Activated CD4-positive, alpha-beta T cell treated with anti-CD3 and anti-CD28 coated beads for 1 hour (primary cell): ENCODE data around the gene SYNCRIP.
A peak's percentile ranks its signal among the peaks of the same experiment; 100 is the strongest.
"Not testable (repeated sequence)": the region's sequence is repeated elsewhere in the genome, so short reads cannot be mapped to it uniquely, and the experiment has no call there.

ENCODE experiments used
- DNase-seq: peaks from one replicate; pipeline ENCODE4 v3.0.0-alpha.2; 2020

The SYNCRIP gene

DNA sequence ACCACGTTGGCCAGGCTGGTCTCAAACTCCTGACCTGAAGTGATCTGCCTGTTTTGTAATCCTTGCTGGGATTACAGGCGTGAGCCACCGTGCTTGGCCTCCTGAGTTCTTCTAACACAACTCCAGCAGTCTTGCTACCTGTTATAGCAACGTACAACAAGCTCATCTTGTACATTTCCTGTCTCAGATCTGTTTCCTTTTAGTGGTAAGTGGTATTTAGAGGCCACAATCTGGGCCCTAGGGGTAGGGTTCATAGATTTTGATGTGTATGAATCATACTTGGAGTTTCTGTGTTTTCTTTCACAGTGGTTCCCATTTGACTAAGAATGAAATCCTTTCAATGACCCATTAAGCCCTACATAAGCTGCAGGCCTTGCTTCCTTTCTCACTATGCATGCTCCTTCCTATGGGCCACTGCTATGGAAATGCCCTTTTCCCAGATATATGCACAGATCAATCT, 27.1 kb upstream of the SYNCRIP start:
- DNase-seq: no peak

DNA sequence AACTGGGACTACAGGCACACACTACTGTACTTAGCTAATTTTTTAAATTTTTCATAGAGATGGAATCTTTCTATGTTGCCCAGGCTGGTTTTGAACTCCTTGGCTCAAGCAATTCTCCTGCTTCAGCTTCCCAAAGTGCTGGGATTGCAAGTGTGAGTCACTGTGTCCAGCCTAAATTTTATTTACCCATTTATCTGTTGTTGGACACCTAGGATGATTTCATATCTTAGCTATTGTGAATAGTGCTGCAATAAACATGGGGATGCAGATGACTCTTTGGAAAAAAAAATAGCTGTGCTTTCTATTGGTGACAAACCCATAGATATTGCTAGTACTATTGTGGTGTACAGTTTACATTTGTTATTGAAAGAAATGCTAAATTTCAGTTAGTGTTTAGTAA, 19.6 kb upstream of the SYNCRIP start:
- no peak for DNase-seq

DNA sequence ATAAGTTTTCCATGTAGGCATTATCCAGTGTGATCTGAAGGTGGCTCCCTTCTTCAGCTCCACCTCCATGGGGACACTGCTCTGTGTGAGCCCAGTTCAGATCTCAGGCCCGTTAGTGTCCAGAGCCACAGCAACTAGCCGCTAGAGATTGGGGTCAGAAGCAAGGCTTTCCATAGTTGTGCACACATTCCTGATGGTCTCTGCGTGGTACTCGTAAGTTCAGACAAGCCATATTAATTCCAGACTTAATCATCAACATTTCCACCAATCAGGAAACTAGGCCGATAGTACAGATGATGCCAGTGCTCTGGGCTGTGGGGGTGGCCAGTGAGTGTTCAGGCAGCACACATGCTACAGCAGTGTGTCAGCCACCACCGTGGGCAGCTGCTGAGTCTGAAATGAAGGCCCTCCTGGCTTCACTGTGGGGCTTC, 17.5 kb upstream of the SYNCRIP start:
- DNase-seq: no peak

DNA sequence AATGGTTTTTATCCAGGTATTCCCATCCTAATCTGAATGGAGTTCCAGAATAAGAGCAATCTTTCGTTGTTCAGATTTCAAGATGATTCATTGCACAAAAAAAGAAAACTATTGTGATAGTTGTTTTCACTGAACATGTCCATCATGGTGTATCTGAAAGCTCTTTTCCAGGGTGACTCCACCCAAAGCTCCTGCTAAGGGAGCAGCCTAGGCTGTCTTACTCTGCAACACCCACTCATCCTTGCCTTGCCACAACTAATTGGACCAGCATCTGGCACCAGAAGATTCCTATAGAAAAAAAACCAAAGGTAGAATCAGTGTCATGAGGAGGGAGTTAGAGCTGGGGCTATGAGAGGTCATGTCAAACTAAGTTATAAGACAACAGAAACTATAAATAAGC, 7.9 kb upstream of the SYNCRIP start:
- no peak for DNase-seq

DNA sequence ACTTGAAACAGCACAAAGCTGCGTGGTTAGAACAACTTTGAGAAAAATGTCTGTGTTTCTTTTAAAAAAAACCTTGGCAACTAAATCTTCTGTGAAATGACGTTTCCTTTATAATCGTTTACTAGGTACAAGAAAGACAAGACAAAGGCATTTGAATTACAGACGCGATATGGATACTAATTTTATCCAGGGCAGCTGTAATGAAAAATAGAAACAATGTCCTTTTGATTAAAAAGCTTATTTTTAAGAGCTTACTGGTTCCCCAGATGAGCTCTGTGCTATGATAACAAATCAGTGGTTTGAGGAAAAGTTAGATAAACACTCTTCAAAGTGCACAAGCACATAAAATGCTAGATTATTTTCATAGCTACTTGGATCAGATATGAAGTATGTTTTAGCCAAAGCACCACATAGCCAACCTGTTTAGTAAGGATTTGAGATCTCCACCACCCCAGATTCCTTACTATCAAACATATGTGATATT, 1.6 kb upstream of the SYNCRIP start:
- no peak for DNase-seq

DNA sequence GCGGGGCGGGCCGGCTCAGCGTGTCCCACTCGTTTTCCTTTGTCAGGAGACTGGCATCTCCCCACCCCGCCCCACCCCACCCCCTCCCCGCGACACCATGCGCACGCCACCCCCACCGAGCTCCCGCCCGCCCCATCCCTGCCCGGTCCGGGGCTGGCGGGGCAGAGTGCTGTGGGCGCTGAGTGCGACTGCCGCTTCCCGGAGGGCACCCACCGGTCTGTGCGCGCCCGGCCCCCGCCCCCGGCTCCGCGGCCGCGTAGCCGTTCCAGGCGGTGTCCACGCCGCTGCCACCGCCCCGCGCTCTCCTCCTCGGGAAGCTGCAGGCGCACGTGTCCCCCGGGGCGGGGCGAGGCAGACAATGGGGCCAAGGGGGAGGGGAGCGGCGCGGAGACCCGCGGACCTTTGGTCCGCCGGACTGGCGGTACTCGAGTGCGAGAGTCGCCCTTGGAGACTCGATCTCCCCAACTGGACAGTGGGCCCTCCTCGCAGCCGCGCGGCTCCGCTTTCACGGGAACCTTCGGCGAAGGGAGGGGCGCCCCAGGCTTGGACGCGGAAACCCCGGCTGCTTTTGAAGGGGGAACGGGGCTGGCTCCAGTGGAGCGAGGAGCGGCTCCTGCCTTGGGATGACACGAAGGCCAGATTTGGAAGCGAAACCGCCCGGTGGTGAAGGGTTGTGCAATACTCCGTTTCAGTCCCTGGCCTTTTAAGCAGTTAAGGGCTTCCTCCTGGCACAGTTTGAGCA, 1.0 kb upstream of the SYNCRIP start:
- no peak for DNase-seq

DNA sequence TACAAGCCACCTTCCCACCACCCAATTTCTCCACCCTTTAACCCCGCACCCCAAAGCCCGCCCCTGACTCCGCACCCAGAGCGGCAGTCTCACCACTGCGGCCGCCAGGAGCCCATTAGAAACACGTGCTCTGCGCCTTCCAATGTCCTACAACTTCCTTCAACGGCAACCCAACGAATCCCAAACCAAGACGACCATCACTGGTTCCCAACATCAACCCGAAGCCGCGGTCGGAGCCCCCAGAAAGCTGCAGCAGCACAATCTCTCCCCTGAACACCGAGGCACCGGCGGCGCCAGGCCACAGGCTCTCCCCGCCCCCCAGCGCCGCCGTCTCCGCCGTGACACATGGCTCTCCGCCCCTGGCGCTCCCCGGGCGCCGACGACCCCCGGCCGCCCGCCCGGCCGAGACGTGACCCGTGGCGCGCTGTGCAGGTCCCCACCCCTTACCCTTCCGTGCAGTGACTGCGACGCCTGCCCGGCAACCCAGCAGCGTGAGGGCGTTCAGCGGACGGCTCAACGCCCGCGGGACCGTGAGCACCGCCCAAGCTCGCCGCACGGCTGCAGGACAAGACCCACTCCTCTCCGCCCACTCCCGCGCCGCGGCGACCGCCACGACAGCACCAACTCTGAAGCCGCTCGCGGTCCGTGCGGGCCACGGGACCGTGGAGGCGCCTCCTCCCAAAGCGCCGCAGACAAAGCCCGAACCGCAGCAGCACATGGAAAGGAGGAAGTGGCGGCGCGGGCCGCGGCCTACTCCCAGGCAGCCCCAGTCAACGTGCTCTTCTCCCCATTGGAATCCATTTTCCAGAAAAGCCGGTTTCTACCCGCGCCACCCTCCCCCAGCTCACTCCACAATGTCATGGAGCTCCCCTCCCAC, 551 bp downstream of the SYNCRIP start:
- DNase-seq: peak; percentile 29

DNA sequence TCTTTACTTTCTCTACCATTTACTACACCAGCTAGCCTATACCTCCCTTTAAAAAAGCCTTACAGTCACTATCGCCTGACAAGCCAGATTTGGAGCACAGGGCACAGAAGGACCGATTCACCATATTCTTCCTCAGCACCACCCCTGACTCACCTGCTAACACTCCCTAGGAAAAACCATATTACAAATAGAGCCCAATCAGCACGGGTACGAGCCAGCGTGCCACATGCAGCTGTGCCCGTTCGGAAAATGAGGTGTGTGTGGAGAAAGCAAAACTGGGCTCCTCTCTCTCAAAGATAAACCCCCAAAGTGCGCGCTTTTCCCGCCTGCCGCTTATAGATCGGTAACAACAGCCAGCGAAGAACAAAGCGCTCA, 1.2 kb downstream of the SYNCRIP start:
- peak; percentile 12 for DNase-seq

DNA sequence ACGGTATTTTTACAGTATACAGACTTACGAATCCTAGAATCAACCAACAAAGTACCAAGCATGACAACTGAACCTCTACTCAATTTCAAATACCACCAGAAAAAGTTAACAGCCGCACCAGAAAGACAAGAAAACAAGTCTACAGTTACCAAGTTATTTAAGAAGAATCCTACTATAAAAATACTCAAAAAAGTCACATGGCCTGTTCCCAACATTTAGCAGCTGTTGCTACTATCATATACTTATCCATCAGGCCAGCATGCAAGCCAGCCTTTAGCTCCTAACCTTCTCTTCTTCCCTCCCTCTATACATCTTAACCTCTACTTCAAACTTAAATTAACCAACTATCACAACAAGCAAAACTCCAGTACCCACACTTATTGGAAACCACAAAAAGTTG, 1.9 kb downstream of the SYNCRIP start:
- no peak for DNase-seq

DNA sequence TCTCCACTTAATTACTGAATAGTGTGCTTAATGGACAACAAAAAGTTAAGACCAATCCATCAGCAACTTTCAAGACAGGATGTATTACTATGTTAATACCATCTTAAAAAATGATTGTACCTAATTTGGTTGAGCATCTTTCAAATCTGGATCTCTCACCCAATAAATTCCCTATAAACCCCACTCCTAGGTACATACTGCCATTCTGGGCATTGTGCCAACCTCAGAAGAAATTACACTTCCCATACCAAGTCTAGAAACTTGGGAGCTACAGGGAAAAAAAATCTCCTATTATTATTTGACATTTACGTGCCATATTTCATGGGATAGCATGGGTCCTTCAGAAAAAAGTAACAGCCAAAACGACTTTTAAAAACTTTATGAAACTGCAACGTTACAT, 5.1 kb downstream of the SYNCRIP start:
- DNase-seq: no peak

DNA sequence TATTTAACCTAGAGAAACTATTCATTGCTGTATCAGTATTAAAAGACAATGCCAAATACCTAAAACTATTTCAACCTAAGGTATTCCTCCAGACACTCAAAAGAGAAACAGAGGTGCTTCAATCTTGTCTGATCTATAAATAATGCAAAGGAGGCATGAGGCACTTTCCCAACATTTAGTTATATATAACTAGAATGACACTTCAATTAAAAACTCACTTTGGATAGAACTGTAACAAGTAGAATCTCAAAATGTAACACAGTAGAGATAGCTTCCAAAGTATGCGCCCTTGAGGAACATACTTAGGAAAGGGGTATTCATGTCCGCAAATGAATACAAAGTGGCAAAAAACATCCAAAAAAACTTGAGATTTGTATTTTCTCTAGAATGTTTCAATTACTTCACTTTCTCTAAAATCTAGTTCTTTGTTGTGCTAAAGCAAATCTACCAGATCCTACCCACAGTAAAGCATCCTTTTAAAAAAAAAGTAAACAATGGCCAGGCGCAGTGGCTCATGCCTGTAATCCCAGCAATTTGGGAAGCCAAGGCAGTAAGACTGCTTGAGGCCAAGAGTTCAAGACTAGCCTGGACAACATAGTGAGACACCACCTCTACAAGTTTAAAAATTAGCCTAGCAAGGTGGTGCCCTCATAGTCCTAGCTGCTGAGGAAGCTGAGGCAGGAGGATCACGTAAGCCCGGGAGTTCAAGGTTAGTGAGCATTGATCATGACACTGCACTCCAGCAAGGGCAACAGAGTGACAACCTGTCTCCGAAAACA, 10.3 kb downstream of the SYNCRIP start:
- DNase-seq: no peak

DNA sequence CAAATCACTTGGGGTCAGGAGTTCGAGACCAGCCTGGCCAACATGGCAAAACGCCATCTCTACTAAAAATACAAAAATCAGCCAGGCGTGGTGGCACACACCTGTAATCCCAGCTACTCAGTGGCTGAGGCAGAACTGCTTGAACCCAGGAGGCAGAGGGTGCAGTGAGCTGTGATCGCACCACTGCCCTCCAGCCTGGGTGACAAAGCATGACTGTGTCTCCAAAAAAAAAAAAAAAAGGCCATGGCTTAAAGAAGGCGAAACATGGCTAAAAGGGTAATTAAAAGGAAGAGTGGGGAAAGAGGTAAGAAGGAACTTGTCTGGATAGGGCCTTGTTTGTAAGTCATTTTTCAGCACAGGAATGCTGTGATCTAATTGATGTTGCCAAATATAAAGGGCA, 11.6 kb downstream of the SYNCRIP start:
- DNase-seq: not testable (repeated sequence)

DNA sequence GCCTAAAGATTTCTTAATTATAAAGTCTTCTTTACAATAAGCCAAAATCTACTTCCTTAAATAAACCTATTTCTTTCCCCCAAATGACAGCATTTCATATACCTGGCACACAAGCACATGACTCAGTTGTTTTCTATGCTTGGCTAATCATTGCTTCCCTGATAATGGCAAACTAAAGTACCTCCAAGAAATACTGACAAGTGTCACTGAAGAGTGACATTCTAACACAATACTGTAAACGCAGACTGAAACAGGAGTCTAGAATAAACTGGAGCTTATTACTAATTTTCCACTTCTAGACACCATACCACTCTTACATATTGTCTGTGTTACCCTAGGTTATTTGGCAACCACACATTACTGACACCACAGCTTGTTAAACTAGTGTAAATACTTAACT, 14.3 kb downstream of the SYNCRIP start:
- DNase-seq: no peak

DNA sequence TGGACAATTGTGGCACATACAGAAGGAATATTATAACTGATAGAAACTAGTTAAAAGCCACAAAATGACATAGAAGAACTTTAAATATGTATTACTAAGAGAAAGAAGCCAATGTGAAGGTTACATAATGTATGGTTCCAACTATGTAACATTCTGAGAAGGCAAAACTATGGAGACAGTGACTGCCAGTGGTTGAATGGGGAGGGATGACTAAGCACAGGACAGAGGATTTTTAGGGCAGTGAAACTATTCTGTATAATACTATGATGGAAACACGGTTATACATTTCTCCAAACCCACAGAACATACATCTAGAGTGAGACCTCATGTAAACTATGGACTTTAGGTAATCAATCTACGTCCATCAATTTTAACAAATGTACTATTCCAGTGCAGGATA, 22.4 kb downstream of the SYNCRIP start:
- DNase-seq: no peak

DNA sequence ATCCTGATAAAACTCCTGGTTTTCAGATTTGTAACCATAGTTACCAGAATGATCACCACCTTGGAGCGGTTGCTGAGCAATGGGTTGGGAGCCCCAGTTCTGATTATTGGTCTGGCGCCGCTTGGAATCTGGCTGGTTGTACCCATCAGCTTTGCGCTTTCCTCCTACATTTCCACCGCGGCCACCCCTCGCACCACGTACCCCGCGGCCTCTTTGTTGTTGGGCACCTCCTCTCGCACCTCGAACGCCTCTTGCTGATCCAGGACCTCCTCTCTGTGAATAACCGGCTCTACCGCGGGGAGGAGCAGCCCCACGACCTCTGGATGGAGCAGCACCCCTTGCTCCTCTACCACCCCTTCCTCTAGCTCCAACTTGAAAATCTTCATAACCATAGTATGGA, 27.9 kb downstream of the SYNCRIP start:
- DNase-seq: no peak

DNA sequence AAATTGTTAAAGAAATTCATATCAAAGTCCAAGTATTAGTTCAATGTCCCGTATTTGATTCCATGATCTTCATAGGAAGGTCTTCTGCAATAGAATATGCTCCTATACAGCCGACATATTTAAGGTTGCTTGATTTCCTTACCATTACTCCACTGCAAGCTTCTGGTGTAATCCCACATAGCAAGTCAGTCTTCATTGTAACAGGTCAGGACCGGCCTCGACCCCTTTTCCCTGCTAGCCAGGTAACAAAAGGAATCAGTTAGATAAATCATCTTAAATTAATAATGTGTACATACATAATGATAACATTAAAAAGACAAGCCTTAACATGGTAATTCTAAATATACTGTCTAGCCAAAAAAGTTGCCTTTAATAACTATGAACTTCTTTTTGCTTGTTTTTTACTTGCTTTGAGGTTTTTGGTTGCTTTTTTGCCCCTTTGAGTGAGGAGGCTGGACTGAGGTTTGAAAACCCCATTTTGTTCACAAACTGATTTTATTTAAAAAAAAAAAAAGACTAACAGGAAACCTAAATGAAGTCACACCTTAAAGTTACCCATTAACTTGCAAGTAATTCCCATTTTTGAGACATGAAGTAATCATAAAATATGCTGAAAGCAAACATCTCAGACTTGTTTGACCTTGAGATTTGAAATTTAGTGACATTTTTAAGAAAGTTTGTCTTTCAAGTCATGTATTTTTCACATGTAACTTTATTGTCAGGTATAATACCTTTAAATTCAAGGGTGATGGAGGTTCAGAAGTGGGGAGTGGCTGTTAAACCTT, 29.8 kb downstream of the SYNCRIP start:
- no peak for DNase-seq

DNA sequence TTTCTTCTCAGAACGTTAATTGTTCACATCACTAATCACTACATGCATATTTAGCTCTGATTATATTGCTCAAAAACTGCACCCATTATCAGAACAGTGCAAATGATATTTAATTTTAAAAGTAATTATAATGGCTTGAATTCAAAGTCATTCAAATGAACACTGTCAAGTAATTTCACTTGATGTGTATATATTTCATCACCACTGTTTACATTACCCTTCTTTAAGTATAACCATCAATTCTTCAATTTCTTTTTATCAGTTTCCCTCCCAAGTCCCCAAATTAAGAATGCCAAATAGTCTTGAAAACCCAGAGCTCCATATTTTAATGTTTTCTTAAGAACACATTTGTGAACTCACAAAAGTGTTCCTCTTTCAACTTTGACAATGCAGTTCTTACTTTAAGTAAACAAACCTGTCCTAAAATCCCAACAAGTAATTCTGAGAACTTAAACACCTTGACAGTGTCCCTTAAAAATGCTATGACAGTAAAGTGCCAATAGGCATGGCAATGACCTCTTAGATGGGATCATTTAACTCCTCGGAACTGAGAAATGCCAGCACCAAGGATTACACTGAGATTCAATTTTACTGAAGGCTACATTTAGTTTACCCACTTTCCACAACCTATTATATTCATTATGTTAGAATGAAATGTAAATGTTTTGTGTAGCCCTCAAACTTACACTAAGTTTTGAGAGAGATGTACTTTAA, 32.3 kb downstream of the SYNCRIP start:
- no peak for DNase-seq

DNA sequence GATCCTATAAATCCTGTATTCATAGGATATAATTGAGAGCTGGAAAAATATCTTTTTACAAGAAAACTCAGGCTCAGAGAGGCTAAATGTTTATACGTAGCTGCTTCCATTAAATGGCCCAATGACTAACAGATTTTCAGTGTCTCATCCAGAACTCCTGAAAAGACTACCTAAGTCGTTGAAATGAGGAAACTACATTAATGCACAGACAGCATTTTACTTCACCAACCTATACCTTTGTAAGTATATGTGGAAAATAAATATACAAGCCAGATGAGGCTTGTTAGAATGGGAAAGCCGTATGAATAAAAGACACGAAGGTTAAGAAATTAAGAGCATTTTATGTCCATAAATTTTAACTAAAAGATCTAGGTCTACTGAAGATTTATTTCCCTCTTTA, 40.6 kb downstream of the SYNCRIP start:
- DNase-seq: no peak

DNA sequence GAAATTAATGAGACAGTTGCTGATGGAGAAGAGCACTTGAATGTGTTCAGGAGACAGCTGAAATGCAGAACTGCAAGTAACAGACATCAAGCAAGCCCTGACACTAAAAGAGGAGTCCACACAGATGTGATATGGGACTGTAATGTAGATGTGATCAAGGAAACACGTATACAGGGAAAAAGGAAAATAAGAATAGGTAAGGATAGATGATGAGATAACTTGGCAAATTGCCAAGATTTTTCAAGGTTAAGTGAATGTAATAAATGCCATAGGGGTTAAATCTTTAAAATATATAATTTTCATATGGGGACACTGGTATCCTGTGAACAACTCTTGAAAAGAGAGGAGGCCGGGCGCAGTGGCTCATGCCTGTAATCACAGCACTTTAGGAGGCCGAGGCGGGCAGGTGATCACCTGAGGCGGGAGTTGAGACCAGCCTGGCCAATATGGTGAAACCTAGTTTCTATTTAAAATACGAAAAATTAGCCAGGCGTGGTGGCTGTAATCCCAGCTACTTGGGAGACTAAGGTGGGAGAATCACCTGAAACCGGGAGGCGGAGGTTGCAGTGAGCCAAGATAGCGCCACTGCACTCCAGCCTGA, 41.9 kb downstream of the SYNCRIP start:
- DNase-seq: no peak

DNA sequence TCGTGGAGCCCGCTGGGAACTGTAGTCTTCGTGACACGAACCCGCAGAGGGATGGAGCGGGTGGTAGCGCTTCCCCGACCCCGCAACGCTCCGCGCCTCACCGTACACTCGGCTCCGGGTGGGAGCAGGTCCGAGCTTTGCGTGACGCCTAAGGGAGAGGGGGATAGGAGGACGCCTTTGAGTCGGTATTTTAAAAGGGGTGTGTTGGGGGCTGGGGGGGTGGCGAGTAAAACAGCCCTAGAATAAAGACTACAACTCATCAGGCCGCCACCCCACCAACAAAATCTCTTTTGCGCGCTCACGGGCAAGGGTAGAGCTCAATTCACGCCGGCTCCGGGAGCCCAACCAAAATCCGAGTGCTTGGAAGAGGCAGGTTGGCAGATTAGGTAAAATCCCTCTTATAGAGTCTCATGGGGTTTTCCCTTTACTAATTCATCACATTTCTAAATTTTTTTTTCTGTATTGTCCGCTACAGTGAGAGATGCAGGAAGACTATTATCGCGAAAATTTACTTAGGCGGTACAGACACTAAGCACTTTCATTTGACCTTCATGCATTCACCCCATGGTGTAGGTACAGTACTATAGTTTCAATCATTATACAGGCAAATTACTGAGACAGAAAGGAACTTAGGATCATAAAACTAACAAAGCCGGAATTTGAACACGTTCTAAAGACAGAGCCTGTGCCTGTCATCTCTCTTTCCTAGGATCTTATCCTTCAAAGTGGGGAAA, 48.3 kb downstream of the SYNCRIP start:
- DNase-seq: no peak
